GM19452 (cell line): Measurements from ENCODE around the gene GRIP2.

Experiments used
- ATAC-seq: cut with Tn5 transposase; IDR thresholded peaks from one replicate; pipeline ENCODE4 v1.9.1; 2021; ENCODE audit not compliant: unreplicated experiment

The GRIP2 gene

DNA sequence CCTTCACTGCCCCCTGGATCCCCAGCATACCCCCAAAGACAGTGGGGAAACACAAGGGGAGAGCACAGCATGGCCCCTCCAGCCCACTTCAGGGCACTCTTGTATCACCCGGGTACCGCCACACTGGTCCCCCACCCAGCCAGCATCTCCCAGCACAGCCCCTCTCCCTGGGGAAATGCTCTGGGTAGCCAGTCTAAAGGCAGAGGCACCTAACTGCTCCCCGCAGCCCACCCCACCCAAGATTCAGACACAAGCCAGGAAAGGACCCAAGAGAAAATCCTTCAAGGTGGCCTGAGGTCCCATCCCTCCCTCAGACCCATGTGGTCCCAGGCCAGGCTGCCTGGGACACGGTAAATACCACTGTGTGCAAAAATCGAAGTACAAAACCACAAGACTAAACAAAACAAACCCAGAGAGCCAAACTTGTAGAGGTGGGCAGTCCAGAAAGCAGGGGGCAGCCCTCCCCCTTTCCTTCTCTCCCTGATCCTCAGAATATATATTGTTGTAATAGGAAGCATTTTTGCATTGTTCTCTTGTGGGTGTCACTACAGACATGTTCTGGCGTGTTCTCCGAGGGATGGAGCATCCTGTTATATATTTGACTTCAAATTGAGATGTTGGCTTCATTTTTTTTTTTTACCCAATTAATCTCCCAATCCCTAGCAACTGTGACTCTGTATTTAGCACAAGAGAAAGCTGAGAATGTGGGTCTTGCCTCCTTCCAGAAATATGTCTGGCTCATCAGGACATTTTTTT lies 51.7 kb downstream of the GRIP2 start:
- ATAC-seq, result no peak

DNA sequence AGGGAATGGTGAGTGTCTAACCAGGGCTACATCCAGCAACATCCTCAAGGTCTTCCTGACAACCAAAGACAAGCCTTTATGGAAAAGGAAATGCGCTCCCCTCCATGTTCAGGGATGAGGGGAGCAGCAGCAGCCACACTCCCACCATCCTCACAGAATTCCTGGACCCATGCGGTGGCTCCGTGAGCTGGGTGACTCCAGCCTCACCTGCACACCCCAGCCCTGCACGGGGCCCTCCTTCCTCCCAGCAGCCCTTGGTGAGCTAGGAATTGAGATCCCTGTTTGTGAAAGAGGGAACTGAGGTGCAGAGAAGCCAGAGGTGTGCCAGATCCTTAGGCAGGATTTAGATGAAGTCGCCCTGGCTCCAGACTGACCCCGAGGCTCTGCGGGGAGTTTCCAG lies 52.3 kb downstream of the GRIP2 start:
- no peak for ATAC-seq

DNA sequence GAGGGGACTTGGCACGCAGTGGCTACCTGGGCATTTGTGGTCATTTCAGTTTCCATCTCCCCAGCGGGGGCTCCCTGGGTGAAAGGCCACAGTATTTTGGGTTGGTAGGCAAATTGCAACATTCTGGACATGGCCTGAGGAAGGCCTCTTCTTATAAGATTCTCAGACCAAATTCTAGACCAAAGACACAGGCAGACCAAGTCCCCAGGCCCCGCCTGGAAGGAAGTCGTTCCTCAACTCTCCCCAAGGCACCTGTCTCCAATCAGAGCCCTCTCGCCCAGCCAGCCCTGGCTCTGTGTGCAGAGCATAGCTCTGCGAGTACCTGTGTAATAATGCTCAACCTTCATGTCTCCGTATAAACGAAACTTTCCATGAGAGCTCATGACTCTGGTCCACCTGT lies 53.1 kb downstream of the GRIP2 start:
- no peak for ATAC-seq

DNA sequence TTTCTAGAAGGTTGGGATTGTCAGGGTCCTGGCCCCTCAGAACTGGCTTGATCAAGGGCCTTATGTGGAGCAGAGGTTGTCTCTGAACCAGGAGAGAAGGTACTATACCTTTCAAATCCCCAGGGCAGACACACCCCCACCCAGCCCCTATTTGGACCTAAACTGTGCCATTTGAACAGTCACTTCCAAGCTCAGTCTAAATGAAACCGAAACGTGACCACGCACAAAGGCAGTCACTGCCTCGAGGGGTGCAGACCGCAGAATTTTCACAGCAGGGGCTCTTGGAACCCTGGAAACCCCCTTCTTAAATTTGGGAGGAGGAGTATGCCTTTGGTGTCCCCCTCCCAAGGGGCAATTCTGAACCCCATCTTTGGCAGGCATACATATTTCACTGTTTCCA lies 53.7 kb downstream of the GRIP2 start:
- ATAC-seq, result no peak

DNA sequence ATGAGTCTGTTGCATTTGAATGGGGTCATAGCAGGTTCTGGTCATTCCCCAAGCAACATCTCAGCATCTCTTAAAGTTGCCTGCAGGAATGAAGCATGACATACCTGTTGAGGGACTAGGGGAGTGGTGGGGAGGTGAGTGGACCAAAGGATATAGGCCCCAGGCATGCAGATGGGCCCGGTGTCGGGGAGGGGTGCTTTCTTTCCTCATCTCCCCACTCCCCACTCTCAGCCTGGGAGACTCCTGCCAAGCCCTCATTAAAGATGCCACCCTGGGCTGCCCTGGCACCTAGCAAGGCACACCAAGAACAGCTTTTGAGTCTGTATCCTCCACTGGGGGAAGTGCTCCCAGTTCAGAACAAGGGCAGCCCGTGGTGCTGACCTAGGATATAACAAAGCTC lies 54.2 kb downstream of the GRIP2 start:
- ATAC-seq, result no peak

DNA sequence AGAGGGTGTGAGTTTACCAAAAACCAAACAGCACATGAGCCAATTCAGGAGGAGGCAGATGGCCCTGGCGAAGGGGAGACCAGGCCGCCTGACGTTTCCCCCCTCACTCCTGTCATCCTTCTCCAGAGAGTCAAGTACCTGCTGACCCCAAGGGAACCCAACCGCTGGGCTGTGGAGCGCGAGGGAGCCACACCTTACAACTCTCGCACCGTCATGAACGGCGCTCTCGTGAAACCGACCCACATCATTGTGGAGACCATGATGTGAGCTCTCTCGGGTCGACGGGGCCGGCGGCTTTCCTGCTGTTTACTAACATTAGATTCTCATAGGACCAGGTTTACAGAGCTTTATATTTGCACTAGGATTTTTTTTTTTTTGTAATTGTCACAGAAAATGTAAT lies 55.4 kb downstream of the GRIP2 start:
- ATAC-seq, result no peak

DNA sequence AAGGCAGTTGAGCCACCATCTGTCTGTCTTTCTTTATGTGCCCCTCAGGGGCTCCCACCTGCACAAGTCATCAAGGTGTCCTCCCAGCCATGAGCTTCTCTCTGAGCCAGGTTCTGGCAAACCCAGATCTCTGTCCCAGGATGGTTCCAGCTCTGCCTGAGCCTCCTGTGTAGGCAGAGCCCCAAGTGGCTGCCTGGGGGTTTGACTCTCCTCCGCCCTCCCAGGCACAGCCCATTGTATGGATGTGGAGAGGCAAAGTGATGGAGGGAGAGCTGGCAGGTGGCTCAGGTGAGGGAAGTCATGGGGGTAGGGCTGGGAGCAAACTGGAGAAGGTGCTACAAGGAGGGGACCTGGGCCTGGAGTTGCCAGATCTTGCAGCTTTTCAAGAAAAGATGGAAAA lies 56.9 kb downstream of the GRIP2 start:
- ATAC-seq, result no peak

DNA sequence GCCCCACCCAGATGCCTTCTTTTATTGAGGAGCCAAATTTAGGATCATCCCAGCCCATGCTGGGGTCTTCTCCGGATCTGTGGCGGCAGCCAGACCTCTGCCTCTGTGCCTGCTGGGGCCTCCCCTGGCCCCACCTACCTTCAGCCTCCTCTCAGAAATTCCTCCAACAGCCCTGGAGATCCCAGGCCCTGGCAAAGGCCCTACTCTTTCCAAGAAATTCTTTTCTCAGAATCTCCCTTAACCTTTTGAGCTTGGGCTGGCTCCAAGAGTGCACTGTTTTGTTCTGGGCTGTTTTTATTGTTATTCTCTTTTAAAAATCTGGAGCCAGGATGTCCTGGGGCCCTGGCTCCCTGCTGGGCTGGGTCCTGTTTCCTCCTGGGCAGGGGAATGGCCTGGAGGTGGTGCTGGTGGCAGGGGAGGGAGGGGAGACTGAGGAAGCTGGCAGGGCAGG lies 57.8 kb downstream of the GRIP2 start:
- no peak for ATAC-seq

DNA sequence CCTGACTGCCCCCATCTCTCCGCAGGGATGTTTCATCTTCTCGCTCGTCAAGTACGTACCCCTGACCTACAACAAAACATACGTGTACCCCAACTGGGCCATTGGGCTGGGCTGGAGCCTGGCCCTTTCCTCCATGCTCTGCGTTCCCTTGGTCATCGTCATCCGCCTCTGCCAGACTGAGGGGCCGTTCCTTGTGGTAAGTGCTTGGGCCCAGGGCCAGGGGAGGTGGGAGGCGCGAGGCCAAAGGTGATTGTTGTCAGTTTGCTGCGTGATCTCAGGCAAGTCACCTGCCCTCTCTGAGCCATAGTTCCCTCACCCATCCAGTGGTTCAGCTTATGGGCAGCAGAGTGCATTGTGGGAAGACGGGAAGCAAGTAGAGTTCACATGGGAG lies 58.5 kb downstream of the GRIP2 start:
- no peak for ATAC-seq

DNA sequence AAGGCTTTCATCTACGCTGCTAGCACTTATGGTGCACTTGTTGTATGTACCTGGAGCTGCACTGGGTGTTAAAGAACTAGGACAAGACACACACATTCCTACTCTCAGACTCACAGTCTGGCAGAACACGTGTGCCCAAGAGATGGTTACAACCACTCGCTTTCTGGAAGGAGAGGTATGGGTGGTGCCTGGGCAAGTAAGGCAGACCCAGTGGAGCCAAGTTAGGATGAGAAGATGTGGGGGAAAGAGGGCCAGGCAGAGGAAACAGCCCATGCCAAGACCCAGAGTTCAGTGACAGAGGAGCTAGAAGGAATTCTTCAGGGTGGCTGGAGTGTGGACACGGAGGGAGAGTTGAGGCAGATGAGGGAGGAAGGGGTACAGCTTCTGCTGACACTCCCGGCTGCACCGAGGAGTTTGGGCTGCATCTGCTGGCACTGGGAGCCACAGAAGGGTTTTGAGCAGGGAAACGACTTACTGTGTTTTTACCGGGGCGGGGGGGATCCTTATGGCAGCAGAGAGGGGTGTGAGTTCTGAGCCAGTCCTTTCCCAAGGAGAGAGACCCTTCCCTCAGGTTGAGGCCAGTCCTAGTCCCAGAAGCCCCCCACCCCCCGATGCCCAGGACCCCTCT lies 59.0 kb downstream of the GRIP2 start:
- ATAC-seq, result no peak

DNA sequence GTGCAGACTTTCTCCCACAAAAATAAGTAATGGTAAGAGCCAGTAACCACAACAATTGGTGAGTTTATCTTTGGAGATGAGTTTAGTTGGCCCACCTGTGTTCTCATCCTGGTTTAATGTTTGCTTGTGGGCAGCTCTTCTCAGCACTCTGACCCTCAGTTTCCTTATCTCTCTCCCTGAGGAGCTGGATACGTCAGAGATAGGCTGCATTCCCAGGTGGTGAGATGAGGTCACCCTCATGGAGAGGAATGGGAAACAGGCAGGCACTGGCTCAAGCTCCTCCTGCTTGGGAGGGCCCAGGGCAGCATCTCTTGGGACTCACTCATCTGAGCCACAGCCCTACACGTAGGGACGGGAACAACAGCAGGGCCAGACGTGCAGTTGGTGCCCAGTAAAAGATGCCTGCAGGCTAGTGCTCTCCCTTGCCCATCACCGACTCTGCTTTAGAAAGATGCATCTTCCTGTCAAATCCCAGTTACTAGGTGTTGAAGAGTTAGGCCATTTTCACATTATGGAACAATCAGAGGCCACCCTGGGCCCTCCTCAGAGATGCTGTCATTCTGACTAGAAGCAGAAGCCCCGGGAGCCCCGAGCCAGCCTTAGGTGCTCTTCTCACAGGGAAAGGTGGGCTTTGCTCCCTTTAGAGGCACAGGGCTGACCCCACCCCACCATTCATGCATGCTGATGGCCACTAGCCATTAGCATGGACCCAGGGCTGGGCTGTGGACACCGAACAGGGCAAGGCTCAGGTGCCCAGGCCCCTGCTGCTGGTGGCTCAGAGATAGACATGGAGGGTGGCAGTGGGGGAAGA lies 59.7 kb downstream of the GRIP2 start:
- no peak for ATAC-seq

DNA sequence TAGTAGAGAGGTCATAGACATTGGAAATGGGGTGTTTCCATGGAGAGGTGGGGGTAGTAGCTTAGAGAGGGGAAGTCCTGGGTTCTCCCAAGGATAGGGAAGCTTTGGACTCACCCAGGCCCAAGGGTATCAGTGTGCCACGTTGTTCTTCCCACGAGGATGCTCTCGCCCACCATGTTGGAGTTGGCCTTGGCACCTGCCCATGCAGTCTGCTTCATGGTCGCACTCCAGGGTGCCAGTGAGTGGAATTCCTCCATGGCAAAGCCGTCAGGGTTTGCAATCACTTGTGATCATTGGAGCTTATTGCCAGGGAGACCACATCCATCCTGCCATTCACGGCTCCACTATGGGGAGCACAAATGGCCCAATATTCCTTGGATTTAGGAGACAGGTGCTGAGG lies 60.6 kb downstream of the GRIP2 start:
- no peak for ATAC-seq

DNA sequence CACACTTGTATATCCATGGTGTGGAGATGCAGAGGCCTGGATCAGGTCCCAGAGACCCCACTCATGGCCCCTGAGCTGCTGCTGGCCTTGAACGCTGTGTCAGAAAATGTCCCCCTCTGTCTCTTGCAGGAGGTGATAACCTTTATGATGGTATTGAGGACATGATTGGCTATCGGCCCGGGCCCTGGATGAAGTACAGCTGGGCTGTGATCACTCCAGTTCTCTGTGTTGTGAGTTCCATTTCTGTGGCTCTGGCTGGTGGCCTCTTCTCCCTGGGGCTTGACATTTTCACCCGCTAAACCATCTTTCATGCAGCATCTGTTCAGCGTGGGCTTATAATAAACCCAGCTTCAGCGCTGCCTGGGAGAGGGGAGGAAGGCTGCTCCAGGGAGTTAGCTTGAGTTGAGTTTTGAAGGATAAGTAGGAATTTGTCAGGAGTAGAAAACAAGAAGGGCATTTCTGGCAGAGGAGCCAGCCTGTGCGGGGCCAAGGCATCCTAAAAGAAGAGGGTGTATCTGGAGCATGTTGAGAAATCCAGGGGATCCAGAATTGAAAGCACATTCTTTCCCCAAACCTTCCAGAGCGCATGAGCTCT lies 61.1 kb downstream of the GRIP2 start:
- no peak for ATAC-seq

DNA sequence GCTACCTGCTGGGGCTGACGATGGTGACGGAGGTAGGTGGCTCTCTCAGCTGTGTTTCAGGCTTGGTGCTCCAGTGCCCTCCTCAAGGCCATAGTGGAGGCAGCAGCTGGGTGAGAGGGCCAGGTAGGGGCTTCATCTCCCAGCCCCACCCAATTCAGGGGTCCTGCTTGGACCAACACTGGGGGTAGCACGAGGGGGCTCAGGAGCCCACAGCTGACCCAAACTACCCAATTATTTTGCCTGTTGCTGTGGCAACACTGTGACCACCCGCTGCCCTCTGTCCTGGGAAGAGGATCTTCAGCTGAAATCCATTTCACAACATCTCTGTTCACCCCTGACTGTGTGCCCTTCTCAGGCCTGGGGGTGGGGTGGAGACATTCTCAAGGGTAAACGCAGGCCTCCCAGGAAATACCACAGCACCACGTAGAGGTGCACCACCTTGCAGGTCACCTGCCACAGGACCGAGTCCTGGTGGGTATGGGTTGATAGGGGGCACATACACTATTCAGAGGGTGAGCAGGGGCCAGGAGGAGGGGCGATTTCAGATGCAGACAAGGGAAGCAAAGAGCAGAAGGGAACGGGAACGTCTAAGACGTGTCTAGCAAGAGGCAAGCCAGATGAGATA lies 62.7 kb downstream of the GRIP2 start:
- ATAC-seq, result no peak

DNA sequence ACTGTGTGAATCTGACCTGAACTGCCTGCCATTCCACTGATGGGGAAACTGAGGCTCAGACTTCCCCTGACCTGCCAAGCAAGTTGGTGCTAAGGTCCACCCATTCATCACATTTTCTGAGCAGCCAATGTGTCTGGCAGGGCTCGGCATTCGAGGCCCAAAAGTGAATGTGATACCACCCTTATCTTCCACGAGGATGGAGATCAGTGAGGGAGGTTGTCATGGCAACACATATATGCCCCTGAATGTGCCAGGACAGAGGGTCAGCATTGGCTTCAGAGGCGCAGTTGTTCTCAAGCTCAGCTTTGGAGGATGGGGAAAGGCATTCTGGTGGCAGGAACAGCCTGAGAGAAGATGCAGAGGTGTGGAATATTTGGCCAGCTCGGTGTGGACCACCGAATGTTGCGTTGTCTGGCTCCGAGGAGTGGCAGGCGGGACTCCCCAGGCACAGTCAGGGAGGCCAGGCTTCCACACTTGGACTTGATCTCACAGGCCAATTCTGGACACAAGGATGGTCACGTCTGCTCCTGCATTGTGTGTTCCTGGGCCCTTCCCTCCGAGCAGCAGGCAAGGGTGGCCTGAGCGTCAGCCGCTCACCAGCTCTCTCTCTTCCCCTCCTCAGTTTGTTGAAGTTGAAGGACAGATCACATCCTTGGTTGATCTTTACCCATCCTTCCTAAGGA lies 63.4 kb downstream of the GRIP2 start:
- ATAC-seq, result no peak

DNA sequence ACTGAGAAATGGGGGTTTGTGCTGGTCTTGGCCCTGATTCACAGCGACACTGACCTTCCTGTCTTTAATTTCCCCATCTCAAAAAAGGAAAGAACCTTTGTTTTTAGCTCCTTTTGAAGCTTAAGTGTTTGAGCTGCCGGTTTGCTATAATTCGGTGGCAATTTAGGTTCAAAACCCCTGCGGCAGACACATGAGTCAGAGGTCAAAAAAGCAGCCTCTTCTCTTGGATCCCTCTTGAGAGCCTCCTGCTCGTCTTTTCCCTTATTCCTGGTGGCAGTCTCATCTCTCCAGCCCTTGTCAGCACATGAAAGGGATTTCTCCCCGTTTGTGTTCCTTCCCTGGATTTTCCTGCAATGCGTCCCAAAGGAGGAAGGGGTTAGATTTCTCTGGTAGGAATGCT lies 64.5 kb downstream of the GRIP2 start:
- ATAC-seq, result no peak

DNA sequence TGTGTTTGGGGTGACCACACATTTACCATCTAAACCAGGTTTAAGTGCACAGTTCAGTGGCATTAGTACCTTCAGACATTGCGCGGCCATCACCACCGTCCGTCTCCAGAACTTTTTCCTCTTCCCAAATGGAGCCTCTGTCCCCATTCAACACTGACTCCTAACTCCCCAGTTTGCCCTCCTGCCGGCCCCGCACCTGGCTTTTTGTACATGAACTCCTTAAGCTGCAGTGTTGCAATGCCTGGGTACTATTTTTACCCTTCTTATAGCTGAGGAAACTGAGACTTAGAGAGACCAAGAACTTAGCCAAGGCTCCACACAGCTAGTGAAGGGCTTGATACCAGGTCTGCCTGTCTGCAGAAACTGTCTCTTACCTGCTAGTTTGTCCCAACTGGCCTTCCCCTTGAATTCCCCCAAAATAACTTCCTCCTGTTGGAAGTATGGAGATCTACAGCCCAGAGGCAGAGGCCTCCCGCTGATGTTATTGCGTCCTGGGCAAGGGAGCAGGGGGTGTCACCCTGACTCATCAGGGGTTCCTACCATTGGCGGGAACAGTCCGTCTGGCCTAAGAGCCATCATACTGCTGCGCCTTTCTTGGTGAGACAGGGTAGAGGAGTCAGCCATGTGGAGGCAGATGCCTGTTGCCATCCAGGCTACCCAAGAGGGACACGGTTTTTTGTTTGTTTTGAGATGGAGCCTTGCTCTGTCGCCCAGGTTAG lies 65.6 kb downstream of the GRIP2 start:
- no peak for ATAC-seq

DNA sequence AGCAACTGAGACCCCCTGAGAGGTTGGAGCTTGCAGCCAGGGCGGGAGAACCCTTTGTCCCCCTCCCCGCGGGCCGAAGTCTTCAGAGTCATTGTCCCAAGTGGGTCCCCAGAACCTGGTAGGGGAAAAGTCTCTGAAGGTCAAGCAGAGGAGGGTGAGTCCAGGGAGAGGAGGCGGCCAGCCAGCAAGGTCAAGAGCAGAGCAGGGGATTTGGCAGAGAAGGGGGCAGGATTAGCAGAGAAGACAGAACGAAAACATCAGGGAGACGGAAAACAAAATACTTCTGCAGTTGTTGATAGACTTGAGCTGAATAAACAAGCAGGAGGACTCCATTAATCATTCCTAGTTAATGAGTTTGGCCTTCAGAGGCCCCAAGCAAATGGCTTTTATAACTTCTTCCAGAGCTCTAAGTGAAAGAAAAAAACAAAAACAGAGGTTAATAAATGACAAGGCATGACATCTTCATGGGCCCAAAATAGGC lies 66.7 kb downstream of the GRIP2 start:
- no peak for ATAC-seq

DNA sequence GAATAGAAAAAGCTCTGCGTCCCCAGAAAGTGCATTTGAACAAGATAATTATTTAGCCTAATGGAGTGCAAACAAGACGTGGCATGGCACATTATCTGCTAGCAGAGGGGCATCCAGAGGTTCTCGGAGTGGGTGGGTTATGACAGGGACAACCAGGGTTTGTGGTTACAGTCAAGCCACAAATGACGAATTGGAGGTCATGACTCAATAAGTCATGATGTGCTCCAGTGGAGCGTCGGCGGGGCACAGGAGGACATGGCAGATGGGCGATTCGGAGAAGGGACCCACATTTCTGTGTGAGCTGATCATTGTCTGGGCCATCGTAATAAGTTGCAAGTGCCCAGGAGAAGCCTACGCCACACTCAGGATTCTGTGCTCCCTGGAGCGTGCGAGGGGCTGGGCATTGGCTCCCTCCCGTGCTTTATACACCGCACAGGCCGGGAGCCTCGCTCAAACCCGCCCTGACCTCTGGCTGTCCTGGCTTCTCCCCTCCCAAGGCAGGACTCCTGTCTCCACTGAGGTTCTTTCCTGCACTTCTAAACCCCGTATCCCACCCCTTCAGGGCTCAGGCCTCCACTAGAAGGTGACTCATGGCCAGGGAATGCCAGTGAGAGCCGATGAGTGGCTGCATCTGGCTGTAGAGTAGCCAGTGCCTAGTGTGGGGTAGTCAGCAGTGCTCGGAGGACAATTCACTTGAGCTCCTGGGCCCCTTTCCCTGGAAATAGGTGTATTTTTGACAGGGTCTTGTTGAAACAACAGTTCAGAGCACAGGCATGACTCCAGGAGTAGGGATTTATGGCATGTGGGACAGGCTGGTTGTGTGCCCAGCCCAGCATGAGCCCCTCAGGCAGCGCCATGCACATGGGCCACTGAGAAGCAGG lies 67.4 kb downstream of the GRIP2 start:
- no peak for ATAC-seq
